ENCODE results near the gene RALB. TPM values are rescaled to one million over a fixed set of nuclear protein-coding genes. Genes with fewer than 3 reads are reported as not detected.

RALB gene
- polyA plus RNA-seq, 3 donors from 2014 or later, result 47.7 to 55.1 (median 54.2) TPM

Other genes with a start within 250 kb of the RALB start
- gene EPB41L5, start 239.8 kb upstream of the RALB start, polyA plus RNA-seq, result 1 to 10 TPM; 1.5 to 5.8 (median 4.1) TPM
- gene TMEM185B, start 29.5 kb upstream of the RALB start, polyA plus RNA-seq, result 10 to 100 TPM; 12.6 to 30.4 (median 20.5) TPM
- not detected for gene INHBB, start 93.3 kb downstream of the RALB start, polyA plus RNA-seq

Measured in immature natural killer cell (primary cell).